Measurements from ENCODE around the gene SCN4B.

Gene SCN4B

GRCh38 chr11:118157186-118157895, 4.7 kb upstream of the SCN4B start:
- TF ChIP-seq CTCF (IDR thresholded peaks at IDR 0.05; ENCODE audit: control insufficient read depth, insufficient read depth, low read depth, low read length, missing control alignments) = no peak
- H3K4me3 ChIP-seq (ENCODE audit: control insufficient read depth, low read depth, low read length) = no peak overlapping the region
- no peak for DNase-seq (ENCODE audit: low read depth)

GRCh38 chr11:118156531-118157185, 4.0 kb upstream of the SCN4B start:
- DNase-seq (ENCODE audit: low read depth) = no peak
- no peak for TF ChIP-seq CTCF (IDR thresholded peaks at IDR 0.05; ENCODE audit: control insufficient read depth, insufficient read depth, low read depth, low read length, missing control alignments)
- H3K4me3 ChIP-seq (ENCODE audit: control insufficient read depth, low read depth, low read length) = no peak overlapping the region

- H3K4me3 ChIP-seq (ENCODE audit: control insufficient read depth, low read depth, low read length) = no peak overlapping the region
- no peak for TF ChIP-seq CTCF (IDR thresholded peaks at IDR 0.05; ENCODE audit: control insufficient read depth, insufficient read depth, low read depth, low read length, missing control alignments)
- no peak for DNase-seq (ENCODE audit: low read depth)
Observed at GRCh38 chr11:118155776-118156530, 3.3 kb upstream of the SCN4B start.

- no peak for DNase-seq (ENCODE audit: low read depth)
- TF ChIP-seq CTCF (IDR thresholded peaks at IDR 0.05; ENCODE audit: control insufficient read depth, insufficient read depth, low read depth, low read length, missing control alignments) = no peak
- no peak overlapping the region for H3K4me3 ChIP-seq (ENCODE audit: control insufficient read depth, low read depth, low read length)
Observed at GRCh38 chr11:118154641-118155040, 2.0 kb upstream of the SCN4B start.

- no peak for TF ChIP-seq CTCF (IDR thresholded peaks at IDR 0.05; ENCODE audit: control insufficient read depth, insufficient read depth, low read depth, low read length, missing control alignments)
- H3K4me3 ChIP-seq (ENCODE audit: control insufficient read depth, low read depth, low read length) = no peak overlapping the region
- DNase-seq (ENCODE audit: low read depth) = no peak
Observed at GRCh38 chr11:118153976-118154375, 1.4 kb upstream of the SCN4B start.

GRCh38 chr11:118153516-118153915, 893 bp upstream of the SCN4B start:
- no peak overlapping the region for H3K4me3 ChIP-seq (ENCODE audit: control insufficient read depth, low read depth, low read length)
- no peak for TF ChIP-seq CTCF (IDR thresholded peaks at IDR 0.05; ENCODE audit: control insufficient read depth, insufficient read depth, low read depth, low read length, missing control alignments)
- no peak for DNase-seq (ENCODE audit: low read depth)
